ENCODE measurements around the gene FLT3LG.

- no peak for TF ChIP-seq TAF1 (IDR thresholded peaks at IDR 0.05; ENCODE audit: borderline replicate concordance, insufficient read depth, low read length)
- TF ChIP-seq POLR2AphosphoS5 (IDR thresholded peaks at IDR 0.05; ENCODE audit: low read depth, low read length): no peak
- TF ChIP-seq REST (IDR thresholded peaks at IDR 0.05; ENCODE audit: insufficient read depth in 1 of 2, low read depth in 2 of 2, low read length in 2 of 2): no peak
- TF ChIP-seq SIN3A (IDR thresholded peaks at IDR 0.05; ENCODE audit: borderline replicate concordance, insufficient read depth, low read length): no peak
- no peak for TF ChIP-seq FOXP2 (optimal IDR thresholded peaks at IDR 0.05; ENCODE audit: borderline replicate concordance, extremely low read depth, extremely low read length, insufficient read depth)
Observed at GRCh38 chr19:49503582-49503962, 29.6 kb downstream of the FLT3LG start.
